WTC11 (cell line): Measurements from ENCODE around the gene TMEM229B. TPM values are rescaled to one million over a fixed set of nuclear protein-coding genes. Genes with fewer than 3 reads are reported as not detected.

Experiments used
- ATAC-seq: fragments of 200-7000 bp; cut with Tn5 transposase; 2 replicates; pipeline ENCODE4 v1.10.0; 2021; ENCODE audit warnings: mild to moderate bottlenecking, moderate library complexity
- CTCF ChIA-PET: fragments of 300-600 bp; sonication (Branson Sonifier 250); formaldehyde crosslinking; loops from one replicate; lab custom pipeline; 2021; ENCODE audit warnings: antibody characterized with exemption; lab: Charles Lee
- POLR2A ChIA-PET: fragments of 350-600 bp; sonication (Branson Sonifier 250); formaldehyde crosslinking; loops from one replicate; lab custom pipeline; 2021; ENCODE audit warnings: antibody characterized with exemption; lab: Charles Lee
- DNase-seq: peaks from one replicate; pipeline ENCODE4 v3.0.0; 2021; ENCODE audit warnings: low spot score
- H3K27ac Mint-ChIP-seq: 2 replicates; pipeline ENCODE4 v1.8.0; 2021; ENCODE audit warnings: mixed read lengths
- H3K27me3 Mint-ChIP-seq: 2 replicates; pipeline ENCODE4 v1.8.0; 2021; ENCODE audit warnings: low read depth, mild to moderate bottlenecking, moderate library complexity, mixed read lengths
- H3K36me3 Mint-ChIP-seq: 2 replicates; pipeline ENCODE4 v1.8.0; 2021; ENCODE audit warnings: mixed read lengths
- H3K4me1 Mint-ChIP-seq: 2 replicates; pipeline ENCODE4 v1.8.0; 2022; ENCODE audit warnings: mixed read lengths
- H3K4me3 Mint-ChIP-seq: 2 replicates; pipeline ENCODE4 v1.8.0; 2021; ENCODE audit warnings: mild to moderate bottlenecking, moderate library complexity, mixed read lengths
- H3K9me3 Mint-ChIP-seq: 2 replicates; pipeline ENCODE4 v1.8.0; 2021; ENCODE audit warnings: mixed read lengths
- AR ChIP-seq: fragments of 250-450 bp; sonication (Bioruptor Pico); IDR thresholded peaks from 2 replicates; pipeline ENCODE4 v1.9.0; 2021; ENCODE audit warnings: mild to moderate bottlenecking
- CDX4 ChIP-seq: fragments of 250-450 bp; sonication (Bioruptor Pico); IDR thresholded peaks from 2 replicates; pipeline ENCODE4 v1.9.0; 2021; ENCODE audit warnings: moderate library complexity, mild to moderate bottlenecking, inconsistent platforms, borderline replicate concordance
- CREB1 ChIP-seq: sonication (generic); formaldehyde crosslinking; IDR thresholded peaks from 2 replicates; pipeline ENCODE4 v1.8.0; 2023; ENCODE audit warnings: mild to moderate bottlenecking, missing genetic modification reagents
- E2F1 ChIP-seq: sonication (generic); formaldehyde crosslinking; IDR thresholded peaks from 2 replicates; pipeline ENCODE4 v1.8.0; 2022; ENCODE audit warnings: mild to moderate bottlenecking, missing genetic modification reagents
- GABPB1 ChIP-seq: sonication (generic); formaldehyde crosslinking; IDR thresholded peaks from 2 replicates; pipeline ENCODE4 v1.8.1; 2023; ENCODE audit warnings: mild to moderate bottlenecking, missing genetic modification reagents
- GRHL2 ChIP-seq: fragments of 250-450 bp; sonication (Bioruptor Pico); IDR thresholded peaks from 2 replicates; pipeline ENCODE4 v1.8.0; 2022; ENCODE audit warnings: mild to moderate bottlenecking, moderate library complexity; ENCODE audit not compliant: insufficient replicate concordance, severe bottlenecking
- KAT7 ChIP-seq: sonication (generic); formaldehyde crosslinking; IDR thresholded peaks from 2 replicates; pipeline ENCODE4 v1.8.1; 2023; ENCODE audit warnings: missing genetic modification reagents, mild to moderate bottlenecking, borderline replicate concordance
- NR1H2 ChIP-seq: sonication (generic); formaldehyde crosslinking; IDR thresholded peaks from 2 replicates; pipeline ENCODE4 v1.9.0; 2021; ENCODE audit warnings: mild to moderate bottlenecking, moderate library complexity, missing genetic modification reagents
- NR3C1 ChIP-seq: sonication (generic); formaldehyde crosslinking; conservative IDR thresholded peaks from 2 replicates; pipeline ENCODE4 v1.8.1; 2023; ENCODE audit warnings: low read depth, mild to moderate bottlenecking, missing genetic modification reagents
- SMAD4 ChIP-seq: sonication (generic); formaldehyde crosslinking; IDR thresholded peaks from 2 replicates; pipeline ENCODE4 v1.8.0; 2022; ENCODE audit warnings: mild to moderate bottlenecking, missing genetic modification reagents
- SP1 ChIP-seq: sonication (generic); formaldehyde crosslinking; conservative IDR thresholded peaks from 2 replicates; pipeline ENCODE4 v1.8.1; 2022; ENCODE audit warnings: missing genetic modification reagents
- TEAD1 ChIP-seq: sonication (generic); formaldehyde crosslinking; IDR thresholded peaks from 2 replicates; pipeline ENCODE4 v1.8.0; 2022; ENCODE audit warnings: mild to moderate bottlenecking, missing genetic modification reagents
- ZNF671 ChIP-seq: fragments of 250-450 bp; sonication (Bioruptor Pico); IDR thresholded peaks from 2 replicates; pipeline ENCODE4 v1.8.0; 2021; ENCODE audit warnings: mild to moderate bottlenecking
- total RNA-seq: library from RNA; stranded (reverse); gene quantifications from 3 replicates; pipeline ENCODE4 v1.2.3, GENCODE V29; 2021
- TF ChIP-seq, protein P1 (sequence below): fragments of 200-600 bp; IDR thresholded peaks from 2 replicates; pipeline ENCODE4 v1.8.0; 2022; ENCODE audit warnings: antibody characterized with exemption
- TF ChIP-seq, protein P2 (sequence below): sonication (generic); formaldehyde crosslinking; IDR thresholded peaks from 2 replicates; pipeline ENCODE4 v1.8.1; 2022; ENCODE audit warnings: low read depth, missing genetic modification reagents, borderline replicate concordance
- TF ChIP-seq, protein P3 (sequence below): sonication (generic); formaldehyde crosslinking; conservative IDR thresholded peaks from 2 replicates; pipeline ENCODE4 v1.8.1; 2023; ENCODE audit warnings: mild to moderate bottlenecking, low read depth, missing genetic modification reagents, moderate library complexity
- TF ChIP-seq, protein P4 (sequence below): sonication (generic); formaldehyde crosslinking; conservative IDR thresholded peaks from 2 replicates; pipeline ENCODE4 v1.8.1; 2022; ENCODE audit warnings: mild to moderate bottlenecking, missing genetic modification reagents

Gene TMEM229B
- total RNA-seq, 1 experiment from 2014 or later: 0.90 TPM

DNA sequence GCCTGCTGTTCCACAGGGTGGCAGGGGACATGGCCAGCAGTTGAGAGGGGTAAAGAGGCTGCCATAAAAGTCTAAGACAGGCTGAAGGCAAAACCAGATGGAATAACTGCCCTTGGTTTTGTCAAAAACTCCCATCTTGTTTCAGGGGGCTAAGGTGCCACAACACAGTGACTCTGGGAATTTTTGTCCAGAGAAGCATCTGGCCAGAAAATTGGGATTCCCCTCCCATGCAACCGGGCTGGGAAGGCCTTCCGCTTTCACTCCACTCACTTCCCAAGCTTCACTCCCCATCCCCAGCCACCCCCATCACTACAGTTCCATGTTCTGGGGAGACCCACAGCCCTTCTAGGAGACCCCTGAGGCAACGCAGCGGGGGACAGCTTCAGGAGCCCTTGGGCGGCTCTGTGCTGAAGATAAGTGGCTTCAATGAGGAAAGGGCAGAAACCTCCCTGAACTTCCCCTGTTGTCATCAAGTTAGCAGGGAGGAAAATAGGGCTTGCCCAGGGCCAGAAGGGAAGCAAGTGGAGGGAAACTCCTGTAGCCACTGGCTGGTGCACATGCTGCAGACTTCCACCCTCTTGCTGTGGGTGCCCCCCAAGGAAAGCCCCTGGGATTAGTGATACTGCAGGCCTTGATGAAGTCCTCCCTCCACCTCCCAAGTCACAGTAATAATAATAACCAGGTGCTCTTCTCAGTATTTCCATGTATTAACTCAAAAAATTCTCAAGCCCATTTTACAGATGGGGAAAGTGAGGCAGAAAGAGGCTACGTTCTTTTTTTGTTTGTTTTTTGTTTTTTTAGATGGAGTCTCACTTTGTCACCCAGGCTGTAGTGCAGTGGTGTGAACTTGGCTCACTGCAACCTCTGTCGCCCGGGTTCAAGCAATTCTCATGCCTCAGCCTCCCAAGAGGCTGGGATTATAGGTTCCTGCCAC lies 6.0 kb downstream of the TMEM229B start:
- POLR2A ChIA-PET: no interaction called here
- DNase-seq: no peak
- Mint-ChIP-seq H3K36me3 (0 out of 2 replicates have a peak, but pooled peaks cover 3% of the 10 kb centered on the region), H3K9me3 (no peaks in the 10 kb centered on the region), H3K27me3 (no peaks in the 10 kb centered on the region), H3K4me3 (no peak overlapping the region), H3K4me1 (peaks cover 7% of the 10 kb centered on the region), H3K27ac (no peak overlapping the region)
- CTCF ChIA-PET: interaction anchor here (1.1 to 3.7 kb wide), 3 partner anchors 44 to 89 kb away, joined by 4 to 18 read pairs (median 12); no protein-coding TSS in a partner anchor
- TF ChIP-seq GRHL2 (CRISPR knock-in tag) (no peak), KAT7 (CRISPR knock-in tag) (no peak)
- no peak for ATAC-seq

- H3K9me3 Mint-ChIP-seq: no peaks in the 10 kb centered on the region
- H3K27me3 Mint-ChIP-seq: no peaks in the 10 kb centered on the region
- POLR2A ChIA-PET: no interaction called here
- no peak overlapping the region for H3K27ac Mint-ChIP-seq
- no peak overlapping the region for H3K4me3 Mint-ChIP-seq
- peaks cover 7% of the 10 kb centered on the region for H3K4me1 Mint-ChIP-seq
- CTCF ChIA-PET: interaction anchor here (0.8 to 3.7 kb wide), 5 partner anchors 12 to 63 kb away, joined by 3 to 18 read pairs (median 5); no protein-coding TSS in a partner anchor
- H3K36me3 Mint-ChIP-seq: no peaks in the 10 kb centered on the region
- ATAC-seq (no peak), DNase-seq (no peak)
- no peak for TF ChIP-seq AR (CRISPR knock-in tag)
- TF ChIP-seq NR3C1 (CRISPR knock-in tag): no peak
- no peak for TF ChIP-seq GABPB1 (CRISPR knock-in tag)
- TF ChIP-seq, protein P1, sequence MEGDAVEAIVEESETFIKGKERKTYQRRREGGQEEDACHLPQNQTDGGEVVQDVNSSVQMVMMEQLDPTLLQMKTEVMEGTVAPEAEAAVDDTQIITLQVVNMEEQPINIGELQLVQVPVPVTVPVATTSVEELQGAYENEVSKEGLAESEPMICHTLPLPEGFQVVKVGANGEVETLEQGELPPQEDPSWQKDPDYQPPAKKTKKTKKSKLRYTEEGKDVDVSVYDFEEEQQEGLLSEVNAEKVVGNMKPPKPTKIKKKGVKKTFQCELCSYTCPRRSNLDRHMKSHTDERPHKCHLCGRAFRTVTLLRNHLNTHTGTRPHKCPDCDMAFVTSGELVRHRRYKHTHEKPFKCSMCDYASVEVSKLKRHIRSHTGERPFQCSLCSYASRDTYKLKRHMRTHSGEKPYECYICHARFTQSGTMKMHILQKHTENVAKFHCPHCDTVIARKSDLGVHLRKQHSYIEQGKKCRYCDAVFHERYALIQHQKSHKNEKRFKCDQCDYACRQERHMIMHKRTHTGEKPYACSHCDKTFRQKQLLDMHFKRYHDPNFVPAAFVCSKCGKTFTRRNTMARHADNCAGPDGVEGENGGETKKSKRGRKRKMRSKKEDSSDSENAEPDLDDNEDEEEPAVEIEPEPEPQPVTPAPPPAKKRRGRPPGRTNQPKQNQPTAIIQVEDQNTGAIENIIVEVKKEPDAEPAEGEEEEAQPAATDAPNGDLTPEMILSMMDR: no peak
- TF ChIP-seq GRHL2 (CRISPR knock-in tag): no peak
- no peak for TF ChIP-seq NR1H2 (CRISPR knock-in tag)
- TF ChIP-seq CREB1 (CRISPR knock-in tag): no peak
- TF ChIP-seq TEAD1 (CRISPR knock-in tag): no peak
- TF ChIP-seq, protein P2, sequence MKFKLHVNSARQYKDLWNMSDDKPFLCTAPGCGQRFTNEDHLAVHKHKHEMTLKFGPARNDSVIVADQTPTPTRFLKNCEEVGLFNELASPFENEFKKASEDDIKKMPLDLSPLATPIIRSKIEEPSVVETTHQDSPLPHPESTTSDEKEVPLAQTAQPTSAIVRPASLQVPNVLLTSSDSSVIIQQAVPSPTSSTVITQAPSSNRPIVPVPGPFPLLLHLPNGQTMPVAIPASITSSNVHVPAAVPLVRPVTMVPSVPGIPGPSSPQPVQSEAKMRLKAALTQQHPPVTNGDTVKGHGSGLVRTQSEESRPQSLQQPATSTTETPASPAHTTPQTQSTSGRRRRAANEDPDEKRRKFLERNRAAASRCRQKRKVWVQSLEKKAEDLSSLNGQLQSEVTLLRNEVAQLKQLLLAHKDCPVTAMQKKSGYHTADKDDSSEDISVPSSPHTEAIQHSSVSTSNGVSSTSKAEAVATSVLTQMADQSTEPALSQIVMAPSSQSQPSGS: no peak
- TF ChIP-seq, protein P3, sequence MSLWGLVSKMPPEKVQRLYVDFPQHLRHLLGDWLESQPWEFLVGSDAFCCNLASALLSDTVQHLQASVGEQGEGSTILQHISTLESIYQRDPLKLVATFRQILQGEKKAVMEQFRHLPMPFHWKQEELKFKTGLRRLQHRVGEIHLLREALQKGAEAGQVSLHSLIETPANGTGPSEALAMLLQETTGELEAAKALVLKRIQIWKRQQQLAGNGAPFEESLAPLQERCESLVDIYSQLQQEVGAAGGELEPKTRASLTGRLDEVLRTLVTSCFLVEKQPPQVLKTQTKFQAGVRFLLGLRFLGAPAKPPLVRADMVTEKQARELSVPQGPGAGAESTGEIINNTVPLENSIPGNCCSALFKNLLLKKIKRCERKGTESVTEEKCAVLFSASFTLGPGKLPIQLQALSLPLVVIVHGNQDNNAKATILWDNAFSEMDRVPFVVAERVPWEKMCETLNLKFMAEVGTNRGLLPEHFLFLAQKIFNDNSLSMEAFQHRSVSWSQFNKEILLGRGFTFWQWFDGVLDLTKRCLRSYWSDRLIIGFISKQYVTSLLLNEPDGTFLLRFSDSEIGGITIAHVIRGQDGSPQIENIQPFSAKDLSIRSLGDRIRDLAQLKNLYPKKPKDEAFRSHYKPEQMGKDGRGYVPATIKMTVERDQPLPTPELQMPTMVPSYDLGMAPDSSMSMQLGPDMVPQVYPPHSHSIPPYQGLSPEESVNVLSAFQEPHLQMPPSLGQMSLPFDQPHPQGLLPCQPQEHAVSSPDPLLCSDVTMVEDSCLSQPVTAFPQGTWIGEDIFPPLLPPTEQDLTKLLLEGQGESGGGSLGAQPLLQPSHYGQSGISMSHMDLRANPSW (CRISPR knock-in tag): no peak
- TF ChIP-seq CDX4 (CRISPR knock-in tag): no peak
- TF ChIP-seq, protein P4, sequence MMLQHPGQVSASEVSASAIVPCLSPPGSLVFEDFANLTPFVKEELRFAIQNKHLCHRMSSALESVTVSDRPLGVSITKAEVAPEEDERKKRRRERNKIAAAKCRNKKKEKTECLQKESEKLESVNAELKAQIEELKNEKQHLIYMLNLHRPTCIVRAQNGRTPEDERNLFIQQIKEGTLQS: no peak
- TF ChIP-seq SMAD4 (CRISPR knock-in tag): no peak
- TF ChIP-seq ZNF671: no peak
- no peak for TF ChIP-seq SP1 (CRISPR knock-in tag)
- no peak for TF ChIP-seq E2F1 (CRISPR knock-in tag)
Observed at GRCh38 chr14:67480011-67480410, 8.5 kb downstream of the TMEM229B start.
